Islet of Langerhans (tissue), 1 donor: ENCODE measurements around the gene VPS33B.
"Not testable (repeated sequence)": the region's sequence is repeated elsewhere in the genome, so short reads cannot be mapped to it uniquely, and the experiment has no call there.

Experiments used
- FAIRE-seq: peaks from one replicate; lab custom pipeline; 2011; peaks lifted over from hg19 to GRCh38; lab: Jason Lieb, UNC

VPS33B gene

DNA sequence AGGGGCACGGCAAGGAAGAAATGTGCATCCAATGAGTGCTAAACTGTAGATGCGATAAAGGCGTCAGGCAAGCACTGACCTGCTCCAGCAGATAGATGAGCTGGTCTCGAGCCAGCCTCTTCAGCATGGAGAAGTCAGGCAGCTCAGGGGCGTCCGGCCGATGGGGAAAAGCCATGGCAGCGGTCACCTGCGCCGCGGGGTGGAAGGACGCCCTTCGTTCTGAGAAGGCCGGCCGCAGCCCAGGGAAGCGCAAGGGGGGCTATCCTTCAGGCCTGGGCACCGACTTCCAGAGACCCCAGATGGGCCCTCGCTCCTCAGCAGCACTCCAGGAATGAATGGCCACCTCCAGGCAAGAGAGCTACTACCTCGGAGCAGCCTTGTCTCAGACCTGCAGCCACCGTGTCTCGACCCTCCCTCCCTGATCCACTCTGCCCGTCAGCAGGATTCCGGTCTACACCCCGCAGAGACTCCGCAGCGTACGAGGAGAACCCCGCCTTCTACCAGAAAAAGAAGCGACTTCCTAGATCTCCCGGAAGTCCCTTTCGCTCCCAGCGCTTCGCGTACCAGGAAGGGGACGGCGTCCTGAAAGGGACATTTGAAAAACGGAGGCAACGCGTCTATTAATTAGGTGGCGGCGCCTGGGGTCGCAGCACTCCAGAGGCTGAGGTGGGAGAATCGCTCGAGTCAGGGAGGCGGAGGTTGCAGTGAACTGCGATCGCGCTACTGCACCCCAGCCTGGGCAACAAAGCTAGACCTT lies at the start of gene VPS33B:
TSS of gene VPS33B (minus strand) at position 520 of the 757 bp plus-strand sequence. CDS start at position 175, 345 bp downstream.
- no peak for FAIRE-seq

DNA sequence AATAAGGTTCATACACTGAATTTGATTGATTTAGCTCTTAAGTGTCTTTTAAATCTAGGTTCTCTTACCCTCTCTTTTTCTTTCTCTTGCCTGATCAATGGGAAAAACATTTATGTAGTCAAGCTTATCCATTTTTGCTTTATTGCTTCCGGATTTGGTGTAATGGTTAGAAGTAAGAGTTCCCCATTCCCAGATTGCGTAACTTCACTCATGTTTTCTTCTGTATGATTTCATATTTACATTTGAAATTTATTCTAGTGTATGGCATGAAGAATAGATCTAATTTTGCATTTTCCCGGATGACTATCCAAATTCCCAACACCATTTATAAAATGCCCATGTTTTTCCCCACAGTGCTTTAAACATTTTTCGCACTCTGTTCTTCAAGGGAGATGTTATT lies 49.8 kb upstream of the VPS33B start:
- FAIRE-seq = no peak

DNA sequence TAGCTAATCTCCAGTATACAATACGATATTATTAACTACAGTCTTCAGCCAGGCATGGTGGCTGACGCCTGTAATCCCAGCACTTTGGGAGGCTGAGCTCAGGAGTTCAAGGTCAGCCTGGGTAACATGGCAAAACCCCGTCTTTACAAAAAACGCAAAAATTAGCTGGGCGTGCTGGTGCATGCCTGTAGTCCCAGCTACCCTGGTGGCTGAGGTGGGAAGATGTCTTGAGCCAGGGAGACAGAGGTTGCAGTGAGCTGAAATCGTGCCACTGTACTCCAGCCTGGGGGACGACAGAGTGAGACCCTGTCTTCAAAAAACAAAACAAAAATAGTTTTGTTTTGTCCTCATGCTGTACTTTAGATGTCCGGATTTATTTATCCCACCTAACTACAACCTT lies 48.5 kb upstream of the VPS33B start:
- no peak for FAIRE-seq

DNA sequence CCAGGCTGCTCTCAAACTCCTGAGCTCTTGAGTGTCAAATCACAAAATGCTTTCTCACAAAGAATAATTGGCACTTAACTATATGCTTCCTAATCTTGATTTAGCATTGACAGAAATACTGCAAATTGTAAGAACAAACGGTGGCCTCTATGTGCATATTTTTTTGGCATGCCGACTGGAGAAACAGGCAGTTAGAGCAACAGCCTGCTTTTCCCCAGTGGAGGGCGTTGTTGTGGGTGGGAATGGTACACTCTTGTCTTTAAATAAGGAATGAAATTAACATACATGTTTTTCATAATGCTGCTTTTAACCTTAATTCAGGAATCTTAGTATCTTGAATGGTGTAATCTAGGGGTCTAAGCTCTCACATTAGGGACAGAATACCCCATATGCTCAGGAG lies 46.6 kb upstream of the VPS33B start:
- no peak for FAIRE-seq

DNA sequence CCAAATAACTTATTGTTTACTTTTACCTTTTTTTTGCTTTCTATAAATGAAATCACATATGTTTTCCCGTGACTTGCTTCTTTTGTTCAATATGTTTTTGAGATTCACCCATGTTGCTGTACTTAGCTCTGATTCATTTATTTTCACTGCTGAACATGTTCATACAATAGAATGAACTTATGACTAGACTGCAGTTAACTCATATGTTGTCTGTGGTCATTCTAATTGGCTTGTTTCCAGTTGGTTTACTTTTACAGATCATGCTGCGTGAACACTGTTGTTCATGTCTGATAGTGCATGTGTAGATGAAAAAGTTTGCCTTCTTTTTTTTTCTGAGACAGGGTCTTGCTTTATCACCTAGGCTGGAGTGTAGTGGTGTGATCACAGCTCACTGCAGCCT lies 46.0 kb upstream of the VPS33B start:
- no peak for FAIRE-seq

DNA sequence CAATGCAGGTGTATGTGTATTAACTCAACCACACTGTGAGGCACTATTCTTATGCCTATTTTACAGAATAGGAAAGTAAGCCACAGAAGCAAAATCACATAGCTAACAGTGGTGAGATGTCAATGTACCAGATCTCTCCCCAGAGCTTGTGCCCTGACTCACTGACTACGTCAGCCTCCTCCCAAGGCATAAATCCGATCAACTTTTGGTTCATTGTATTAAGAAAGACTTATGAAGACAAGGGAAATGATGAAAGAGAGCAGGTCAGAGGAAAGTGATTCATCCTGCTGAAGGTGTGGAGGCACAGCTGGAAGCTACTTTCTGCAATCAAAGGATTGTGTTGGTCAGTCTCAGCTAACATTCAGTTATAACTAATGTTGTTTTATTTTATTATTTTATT lies 44.6 kb upstream of the VPS33B start:
- no peak for FAIRE-seq

DNA sequence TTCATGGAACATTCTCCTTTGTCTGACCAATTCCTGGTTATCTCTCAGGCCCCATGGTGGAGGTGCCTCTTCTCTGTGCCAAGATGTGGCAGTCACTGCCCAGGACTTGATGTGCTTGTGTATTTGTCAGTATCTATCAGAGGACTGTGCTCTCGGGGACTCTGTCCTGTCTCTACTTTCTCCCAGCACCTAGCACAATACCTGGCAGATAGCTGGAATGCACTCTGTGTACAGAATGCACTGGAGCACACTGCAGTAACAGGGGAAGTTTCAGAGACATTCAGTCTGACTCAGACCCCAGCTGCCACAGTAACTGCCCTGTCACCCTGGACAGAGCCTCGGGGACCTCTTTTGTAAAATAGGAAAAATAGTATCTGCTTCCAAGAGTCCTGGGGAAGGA lies 43.1 kb upstream of the VPS33B start:
- FAIRE-seq = no peak

DNA sequence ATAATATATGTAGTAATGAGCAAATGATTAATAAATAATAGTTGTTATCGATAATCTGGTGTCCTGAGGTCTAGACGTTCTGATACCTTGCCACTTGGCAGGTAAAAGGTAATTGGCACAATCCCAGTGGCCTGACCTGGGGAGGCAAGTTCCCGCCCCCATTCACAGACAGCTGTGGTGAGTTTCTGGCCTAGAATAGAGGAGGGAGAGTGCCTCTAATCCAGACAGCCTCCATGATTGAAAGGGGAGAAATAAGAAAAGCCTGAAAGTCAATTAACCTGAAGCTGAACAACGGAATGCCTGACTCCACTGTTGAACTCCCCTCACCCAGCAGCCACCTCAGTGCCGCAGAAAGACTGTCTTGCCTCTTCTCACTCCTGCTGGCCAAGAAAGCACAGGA lies 39.6 kb upstream of the VPS33B start:
- no peak for FAIRE-seq

DNA sequence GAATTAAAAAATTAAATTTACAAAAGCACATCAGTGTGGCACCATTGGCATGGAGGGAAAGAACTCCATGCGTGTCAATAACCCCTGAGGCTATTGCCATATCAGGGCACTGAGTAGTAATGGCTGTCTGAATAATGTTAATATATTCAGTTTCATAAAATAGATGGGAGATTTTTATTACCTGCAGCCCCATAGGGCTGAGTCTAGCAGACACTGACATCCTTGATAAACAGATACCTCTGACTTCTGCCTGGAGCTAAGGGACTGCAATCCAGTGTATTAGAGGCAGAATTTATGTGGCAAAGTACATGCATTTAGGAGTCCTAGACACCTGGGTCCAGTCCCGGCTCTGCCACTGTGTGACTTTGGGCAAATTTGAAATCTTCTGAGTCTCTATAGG lies 38.8 kb upstream of the VPS33B start:
- no peak for FAIRE-seq

DNA sequence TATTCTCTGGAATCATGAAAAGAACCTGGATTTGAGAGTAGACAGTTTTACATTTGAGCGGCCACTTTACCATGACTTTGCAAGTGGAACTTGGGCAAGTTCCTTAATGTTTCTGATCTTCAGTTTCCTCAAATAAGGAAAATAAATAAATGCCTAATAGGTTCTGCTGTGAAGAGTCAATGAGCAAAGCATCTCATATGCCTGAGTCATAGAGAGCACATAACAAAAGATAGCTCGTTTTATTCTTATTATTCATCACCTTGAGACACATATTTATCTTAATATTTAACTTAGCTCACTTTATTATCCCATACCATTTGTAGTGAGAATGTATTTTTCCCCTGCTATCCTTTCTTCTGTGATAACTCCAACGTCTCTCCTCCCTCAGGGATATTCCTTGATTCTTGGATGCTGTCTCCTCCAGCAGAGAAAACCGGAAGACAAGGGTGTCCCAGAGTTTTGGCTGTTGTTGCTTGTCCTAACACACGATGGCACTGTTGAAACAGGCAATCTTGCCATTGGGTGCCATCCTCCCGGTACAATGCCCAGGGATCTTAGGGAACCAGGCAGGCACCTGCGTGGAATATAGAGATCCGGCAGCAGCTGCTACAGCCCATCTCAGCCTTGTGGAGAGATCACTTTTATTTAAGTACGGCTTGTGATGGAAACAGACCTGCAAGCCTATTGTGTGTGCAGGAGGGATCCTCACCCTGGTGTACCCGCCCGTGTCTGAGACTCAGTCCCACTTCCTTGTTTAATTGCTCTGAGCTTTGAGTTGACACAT lies 33.3 kb upstream of the VPS33B start:
- FAIRE-seq = peak; percentile 13

DNA sequence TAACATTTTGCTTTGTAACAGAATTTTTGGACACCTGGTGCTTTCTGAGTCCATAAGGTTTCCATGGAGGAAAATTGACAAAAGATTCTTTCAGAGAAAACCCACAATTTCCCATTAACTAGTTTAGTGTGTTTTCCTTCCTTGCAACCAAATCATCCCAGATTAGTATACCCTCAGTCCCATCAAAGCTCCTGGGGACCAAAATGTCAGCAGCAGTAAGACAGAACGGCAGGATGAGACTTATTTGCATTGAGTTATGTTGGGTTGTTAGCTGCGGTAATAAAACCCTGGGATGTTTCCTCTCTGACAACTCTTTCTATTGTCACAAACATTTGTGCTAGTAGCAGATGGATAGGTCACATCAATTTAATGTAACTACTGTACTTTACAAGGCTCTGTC lies 32.4 kb upstream of the VPS33B start:
- no peak for FAIRE-seq

DNA sequence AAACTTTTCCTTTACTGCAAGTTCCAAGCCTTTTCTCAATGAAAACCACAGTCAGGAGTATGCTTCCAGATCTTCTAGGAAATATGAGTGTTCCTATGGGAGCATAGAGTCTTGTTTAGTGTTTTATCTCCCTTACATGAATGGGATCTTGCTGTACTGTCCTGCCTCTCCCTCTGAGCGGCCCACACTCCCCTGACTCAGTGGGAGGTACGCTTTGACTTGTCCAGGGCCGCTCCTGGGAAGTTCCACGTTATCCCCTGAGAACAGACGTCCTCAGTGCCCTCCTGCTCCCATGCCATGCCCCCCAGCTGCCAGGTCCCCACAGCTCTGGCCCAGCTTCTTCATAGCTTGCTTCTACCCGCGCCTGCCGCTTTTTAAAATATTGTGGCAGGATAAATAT lies 28.9 kb upstream of the VPS33B start:
- no peak for FAIRE-seq

DNA sequence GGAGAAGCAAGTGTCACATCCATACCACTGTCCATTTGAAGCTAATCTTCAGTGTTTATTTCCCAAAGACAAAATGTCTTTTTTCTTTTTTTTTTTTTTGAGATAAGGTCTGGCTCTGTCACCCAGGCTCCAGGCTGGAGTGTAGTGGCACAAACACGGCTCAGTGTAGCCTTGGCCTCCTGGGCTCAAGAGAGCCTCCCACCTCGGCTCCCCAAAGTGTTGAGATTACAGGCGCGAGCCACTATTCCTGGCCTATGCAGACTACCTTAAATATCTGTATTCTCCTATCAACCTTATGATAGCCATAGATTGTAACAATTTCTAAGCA lies 27.7 kb upstream of the VPS33B start:
- no peak for FAIRE-seq

DNA sequence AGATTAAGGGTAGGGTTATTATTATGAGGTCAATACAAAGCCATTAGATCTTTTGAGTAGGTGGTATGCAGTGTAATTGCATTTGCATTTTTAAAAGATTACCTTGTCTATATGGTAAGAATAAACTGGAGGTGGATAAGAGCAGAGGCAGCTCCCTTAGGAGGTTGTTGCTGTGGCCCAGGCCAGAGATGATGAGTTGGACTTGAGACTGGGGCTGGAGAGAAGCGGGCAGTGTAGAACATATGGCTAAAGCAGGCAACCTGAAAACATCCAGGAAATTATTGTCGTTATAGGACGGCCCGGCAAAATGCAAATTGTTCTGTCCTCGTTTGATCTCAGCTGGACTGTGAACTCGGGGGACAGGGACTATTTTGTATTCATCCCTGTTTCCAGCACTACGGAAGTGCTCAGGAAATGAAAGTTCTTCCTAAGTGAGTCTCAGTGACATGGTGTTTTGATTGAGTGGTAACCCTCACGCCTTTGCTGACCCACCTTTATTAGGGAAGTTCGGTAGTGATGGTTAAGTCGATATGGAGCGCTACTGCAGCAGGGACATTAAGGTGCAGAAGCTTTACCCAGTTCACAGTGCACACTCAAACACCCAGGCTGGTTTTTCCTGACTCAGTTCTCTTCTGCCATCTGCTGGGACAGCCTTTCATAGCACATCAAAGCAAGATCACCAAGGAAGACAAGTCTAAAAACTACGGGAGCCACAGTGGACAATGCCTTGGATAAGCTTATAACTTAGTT lies 27.2 kb upstream of the VPS33B start:
- peak; percentile 58 for FAIRE-seq

DNA sequence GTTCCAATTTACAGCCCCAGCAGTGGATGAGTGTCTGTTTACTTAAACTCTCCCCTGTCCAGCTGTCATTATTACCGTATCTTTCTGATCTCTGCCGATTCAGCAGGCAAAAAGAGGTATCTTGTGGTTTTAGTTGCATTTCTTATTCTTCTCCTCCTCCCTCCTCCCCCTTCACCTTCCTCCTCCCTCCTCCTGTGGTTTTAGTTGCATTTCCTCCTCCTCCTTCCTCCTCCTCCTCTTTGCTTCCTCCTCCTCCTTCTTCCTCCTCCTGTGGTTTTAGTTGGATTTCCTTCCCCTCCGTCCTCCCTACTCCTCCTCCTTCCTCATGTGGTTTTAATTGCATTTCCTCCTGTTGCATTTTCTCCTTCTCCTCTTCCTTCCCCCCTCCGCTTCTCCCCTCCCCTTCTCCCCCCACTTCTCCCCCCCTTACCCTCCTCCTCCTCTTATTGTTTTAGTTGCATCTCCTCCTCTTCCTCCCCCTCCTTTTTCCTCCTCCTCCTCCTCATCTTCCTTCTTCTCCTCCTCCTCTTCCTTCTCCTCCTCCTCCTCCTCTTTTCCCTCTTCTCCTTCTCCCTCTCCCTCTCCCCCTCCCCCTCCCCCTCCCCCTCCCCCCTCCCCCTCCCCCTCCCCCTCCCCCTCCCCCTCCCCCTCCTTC lies 25.3 kb upstream of the VPS33B start:
- FAIRE-seq = no peak

DNA sequence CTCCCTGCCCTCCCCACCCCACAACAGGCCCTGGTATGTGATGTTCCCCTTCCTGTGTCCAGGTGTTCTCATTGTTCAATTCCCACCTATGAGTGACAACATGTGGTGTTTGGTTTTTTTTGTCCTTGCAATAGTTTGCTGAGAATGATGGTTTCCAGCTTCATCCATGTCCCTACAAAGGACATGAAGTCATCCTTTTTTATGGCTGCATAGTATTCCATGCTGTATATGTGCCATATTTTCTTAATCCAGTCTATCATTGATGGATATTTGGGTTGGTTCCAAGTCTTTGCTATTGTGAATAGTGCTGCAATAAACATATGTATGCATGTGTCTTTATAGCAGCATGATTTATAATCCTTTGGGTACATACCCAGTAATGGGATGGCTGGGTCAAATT lies 23.7 kb upstream of the VPS33B start:
- not testable (repeated sequence) for FAIRE-seq

DNA sequence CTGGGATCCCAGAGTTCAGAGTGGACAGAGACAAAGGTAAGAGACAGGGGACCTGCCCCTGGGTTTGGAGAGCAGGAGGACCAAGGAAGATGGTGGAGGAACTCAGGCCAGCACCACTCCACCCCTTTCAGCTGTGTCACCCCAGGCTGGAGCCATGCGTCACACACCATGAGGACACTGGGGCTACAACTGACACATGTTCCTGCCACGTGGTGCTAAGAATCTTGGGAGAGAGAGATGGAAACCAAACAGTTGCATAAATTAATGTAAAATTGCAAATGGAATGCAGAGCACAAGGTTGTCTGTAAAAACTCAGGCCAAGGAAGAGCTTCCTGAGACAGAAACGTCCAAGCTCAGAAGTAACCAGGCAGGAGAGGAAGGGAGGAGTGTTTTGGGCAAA lies 22.7 kb upstream of the VPS33B start:
- no peak for FAIRE-seq

DNA sequence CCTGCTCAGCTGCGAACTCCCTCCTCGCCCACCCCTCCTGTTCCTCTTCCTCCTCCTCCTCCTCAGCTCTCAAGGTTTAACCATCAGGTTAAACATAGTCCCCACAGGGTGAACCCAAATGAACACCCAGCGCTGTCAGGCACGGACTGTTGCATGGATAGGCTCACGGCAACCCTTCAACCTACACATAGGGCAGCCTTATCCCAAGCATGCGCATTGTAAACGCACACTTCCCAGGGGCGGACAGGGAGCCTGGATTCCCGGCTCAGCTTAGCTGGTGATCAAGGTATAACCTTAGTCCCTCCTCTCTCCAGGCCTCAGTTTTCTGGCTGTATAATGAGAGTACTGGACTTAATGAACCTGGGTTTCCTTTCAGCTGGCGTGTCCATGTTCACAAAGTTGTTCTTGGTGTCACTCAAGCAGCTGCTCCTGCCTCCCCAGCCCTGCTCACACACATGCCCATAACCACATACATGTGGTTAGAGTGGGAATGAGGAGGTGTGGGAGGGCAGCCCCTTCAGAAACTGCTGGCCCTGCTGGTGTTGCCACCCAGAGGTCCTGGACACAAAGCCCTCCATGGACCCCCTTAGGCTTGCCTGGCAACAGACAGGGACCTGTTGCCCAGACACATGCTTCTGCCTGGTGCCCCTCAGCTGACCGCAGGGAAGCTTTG lies 20.9 kb upstream of the VPS33B start:
- no peak for FAIRE-seq

DNA sequence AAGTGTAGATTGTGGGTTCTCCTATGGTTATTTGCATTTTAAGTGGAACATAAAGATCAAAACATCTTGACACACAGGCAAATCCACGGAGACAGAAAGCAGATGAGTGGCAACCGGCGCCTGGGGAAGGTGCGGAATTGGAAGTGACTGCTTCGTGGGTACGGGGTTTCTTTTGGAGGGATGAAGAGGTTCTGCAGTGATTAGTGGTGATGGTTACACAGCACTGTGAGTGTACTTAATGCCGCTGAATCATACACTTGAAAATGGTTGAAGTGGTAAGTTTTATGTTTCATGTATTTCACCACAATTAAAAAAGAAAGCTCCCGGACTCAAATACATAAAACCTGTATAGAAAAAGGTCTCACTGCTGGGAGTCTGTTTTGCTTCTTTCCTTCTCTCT lies 18.5 kb upstream of the VPS33B start:
- no peak for FAIRE-seq

DNA sequence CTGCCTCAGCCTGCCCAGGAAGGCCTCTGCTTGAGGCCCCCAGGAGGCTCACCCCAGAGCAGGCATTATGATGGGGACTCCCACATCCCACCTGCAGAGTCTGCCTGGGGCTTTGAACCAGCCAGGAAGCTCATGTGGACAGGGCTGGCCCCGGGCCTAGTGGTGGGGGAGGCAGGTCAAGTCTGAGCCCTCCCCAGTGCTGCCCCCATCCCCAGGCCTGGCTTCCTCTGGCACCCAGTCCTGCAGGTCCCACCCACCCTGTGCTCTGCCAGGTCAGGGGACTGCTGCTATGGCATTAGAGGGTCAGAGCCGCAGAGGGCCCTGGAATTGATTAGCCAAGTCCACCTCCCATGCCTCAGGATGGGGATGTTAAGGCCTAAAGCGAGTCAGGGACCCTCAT lies 17.6 kb upstream of the VPS33B start:
- no peak for FAIRE-seq

DNA sequence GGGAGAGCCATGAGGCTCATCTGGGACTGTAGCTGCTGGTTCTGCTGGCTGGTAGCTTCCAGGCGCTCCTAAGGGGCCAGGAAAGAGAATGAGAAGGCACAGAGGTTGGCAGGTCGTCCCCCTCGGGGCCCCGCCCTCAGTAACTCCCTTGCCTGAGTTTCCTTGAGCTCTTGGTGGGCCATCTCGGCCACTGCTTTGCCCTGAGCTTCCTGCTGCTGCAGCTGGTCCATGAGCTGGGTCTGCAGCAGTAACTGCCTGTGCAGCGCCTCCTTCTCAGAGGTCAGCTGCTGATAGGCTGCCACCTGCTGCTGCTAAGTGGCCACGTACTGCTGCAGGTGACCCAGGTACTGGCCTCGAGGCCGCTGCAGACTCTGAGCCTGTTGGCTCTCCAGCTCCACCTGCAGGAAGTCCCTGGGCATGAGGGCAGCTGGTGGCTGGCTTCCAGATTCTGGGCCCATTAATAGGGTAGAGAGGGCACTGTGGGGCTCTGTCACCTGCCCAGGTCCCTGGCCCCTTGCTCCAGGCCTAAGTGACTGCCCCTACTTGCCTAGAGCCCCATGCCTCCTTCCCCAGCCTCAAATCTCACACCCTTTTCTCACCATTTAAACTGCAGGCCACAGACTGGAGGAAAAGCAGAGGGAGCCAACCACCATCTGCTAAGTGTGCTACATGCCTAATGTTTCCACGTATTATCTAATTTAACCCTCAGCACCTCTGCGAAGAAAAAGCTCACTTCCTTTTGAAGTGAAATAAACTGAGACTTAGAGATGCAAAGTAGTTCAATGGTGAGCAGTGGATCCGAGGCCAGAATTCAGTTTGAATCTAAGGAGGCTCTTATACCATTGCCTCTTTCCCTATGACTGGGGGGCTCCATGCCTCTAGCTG lies 10.8 kb upstream of the VPS33B start:
- FAIRE-seq = no peak
